Measurements from ENCODE around the gene SRF. TPM values are rescaled to one million over a fixed set of nuclear protein-coding genes. Genes with fewer than 3 reads are reported as not detected.

SRF gene
- total RNA-seq, 1 experiment from 2014 or later, result 31.3 TPM

DNA sequence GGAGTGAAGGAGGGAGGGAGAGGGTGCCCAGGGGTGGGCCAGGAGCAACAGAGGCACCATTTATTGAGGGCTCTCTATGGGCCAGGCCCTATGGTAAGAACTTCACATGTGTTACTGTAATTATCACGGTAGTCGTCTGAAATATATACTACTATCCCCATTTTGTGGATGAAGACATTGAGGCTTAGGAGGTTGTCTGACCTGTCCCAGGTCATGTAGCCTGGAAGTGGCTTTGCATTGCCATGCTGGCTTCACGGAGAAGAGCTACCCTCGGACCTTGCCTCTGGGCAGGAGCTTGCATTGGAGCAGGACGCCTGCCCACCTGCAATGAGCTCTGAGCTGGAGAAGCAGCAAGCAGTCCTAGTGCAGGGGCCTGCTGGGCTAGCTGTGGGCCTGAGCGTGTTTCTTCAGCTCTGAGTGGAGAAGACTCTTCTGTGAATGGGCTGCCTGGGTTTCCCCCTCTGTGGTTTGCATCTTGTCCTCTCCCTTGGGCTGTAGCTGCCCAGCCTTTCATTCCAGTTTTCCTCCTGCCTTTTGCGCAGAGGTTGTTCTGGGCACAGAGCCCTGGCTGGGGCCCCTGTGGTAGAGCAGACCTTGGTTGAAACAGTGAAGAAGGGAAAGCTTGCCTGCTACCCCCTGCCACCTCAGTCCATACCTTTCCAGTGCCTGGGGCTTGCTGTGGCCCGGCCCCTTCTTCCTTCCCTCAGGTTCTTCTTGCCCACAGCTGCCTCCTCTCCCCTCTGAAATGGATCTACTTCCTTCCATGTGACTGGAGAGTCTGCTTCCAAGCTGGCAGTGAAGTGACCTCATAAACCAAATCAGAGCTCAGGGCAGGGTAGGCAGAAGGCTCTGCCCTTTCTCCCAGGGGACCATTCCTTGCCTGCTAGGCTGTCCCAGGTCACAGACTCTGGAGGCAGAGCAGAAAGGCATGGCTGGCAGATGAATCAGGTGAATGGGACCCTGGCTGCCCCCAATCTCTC lies 24.1 kb upstream of the SRF start:
- TF ChIP-seq, protein P1, sequence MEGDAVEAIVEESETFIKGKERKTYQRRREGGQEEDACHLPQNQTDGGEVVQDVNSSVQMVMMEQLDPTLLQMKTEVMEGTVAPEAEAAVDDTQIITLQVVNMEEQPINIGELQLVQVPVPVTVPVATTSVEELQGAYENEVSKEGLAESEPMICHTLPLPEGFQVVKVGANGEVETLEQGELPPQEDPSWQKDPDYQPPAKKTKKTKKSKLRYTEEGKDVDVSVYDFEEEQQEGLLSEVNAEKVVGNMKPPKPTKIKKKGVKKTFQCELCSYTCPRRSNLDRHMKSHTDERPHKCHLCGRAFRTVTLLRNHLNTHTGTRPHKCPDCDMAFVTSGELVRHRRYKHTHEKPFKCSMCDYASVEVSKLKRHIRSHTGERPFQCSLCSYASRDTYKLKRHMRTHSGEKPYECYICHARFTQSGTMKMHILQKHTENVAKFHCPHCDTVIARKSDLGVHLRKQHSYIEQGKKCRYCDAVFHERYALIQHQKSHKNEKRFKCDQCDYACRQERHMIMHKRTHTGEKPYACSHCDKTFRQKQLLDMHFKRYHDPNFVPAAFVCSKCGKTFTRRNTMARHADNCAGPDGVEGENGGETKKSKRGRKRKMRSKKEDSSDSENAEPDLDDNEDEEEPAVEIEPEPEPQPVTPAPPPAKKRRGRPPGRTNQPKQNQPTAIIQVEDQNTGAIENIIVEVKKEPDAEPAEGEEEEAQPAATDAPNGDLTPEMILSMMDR (IDR thresholded peaks at IDR 0.05; ENCODE audit: insufficient read depth in 1 of 2, low read depth in 1 of 2, low read length in 1 of 2, severe bottlenecking in 1 of 2, unreplicated experiment in 1 of 2), result no peak
- no TSS peak for BruUV-seq (replicated peaks)
- Mint-ChIP-seq H3K4me1 (ENCODE audit: low read depth, unreplicated experiment) (no peaks in the 10 kb centered on the region), H3K27me3 (ENCODE audit: insufficient read depth, unreplicated experiment) (no peaks in the 10 kb centered on the region), H3K36me3 (ENCODE audit: insufficient read depth, unreplicated experiment) (peaks cover 49% of the 10 kb centered on the region), H3K4me3 (ENCODE audit: unreplicated experiment) (no peak overlapping the region), H3K9me3 (ENCODE audit: unreplicated experiment) (no peaks in the 10 kb centered on the region), H3K27ac (ENCODE audit: unreplicated experiment) (no peak overlapping the region)
- ChIA-PET CTCF (interaction anchor here (0.6 kb wide), 1 partner anchor 1272 kb away, joined by 3 read pairs; no protein-coding TSS in a partner anchor), POLR2A (interaction anchor here (0.6 kb wide), 1 partner anchor 118 kb away, joined by 3 read pairs; no protein-coding TSS in a partner anchor)
- Histone ChIP-seq H3K4me1 (no peaks in the 10 kb centered on the region; the same call in 1 of the 2 replicates), H3K9me3 (no peaks in the 10 kb centered on the region), H3K36me3 (ENCODE audit: control insufficient read depth, insufficient read depth, low read length) (peaks cover 4% of the 10 kb centered on the region), H3K27me3 (replicated peaks; ENCODE audit: control insufficient read depth, insufficient read depth, low read length) (no peaks in the 10 kb centered on the region), H3K4me3 (ENCODE audit: low read depth, low read length) (no peak overlapping the region)
- DNase-seq, result no peak
- intact Hi-C loops (cut with micrococcal nuclease; ENCODE audit: unreplicated experiment), result no loop called here

DNA sequence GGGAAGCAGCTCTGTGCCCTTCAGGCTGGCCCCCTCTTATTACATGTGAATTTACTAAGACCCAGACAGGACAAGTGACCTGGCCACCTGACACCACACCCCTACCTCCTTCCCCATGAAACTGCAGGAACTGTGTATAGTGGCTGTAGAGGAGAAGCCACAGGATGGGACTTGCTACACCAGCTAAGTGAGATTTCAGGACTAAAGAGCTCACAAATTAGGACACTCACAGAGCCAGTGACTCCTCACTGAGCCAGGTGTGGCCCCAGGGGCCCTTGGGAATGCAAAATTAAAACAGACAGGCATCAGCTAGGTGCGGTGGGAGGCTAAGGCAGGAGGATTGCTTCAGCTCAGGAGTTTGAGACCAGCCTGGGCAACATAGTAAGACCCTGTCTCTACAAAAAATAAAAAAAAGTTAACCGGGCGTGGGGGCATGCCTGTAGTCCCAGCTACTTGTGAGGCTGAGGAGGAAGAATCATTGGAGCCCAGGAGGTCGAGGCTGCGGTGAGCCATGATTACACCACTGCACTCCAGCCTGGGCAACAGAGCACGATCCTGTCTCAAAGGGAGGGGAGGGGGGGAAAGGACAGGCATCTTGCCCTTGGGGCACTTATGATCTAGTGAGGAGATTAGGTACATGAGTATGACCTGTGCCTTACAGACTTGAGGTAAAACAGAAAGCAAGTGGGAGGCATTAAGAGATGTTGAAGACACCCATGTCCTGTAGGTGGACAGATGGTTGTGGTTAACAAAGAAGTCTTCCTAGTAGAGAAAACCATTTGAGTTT lies 23.2 kb upstream of the SRF start:
- TF ChIP-seq, protein P1 (IDR thresholded peaks at IDR 0.05; ENCODE audit: insufficient read depth in 1 of 2, low read depth in 1 of 2, low read length in 1 of 2, severe bottlenecking in 1 of 2, unreplicated experiment in 1 of 2), result no peak
- no peaks in the 10 kb centered on the region for H3K27me3 ChIP-seq (replicated peaks; ENCODE audit: control insufficient read depth, insufficient read depth, low read length)
- no peak for DNase-seq
- CTCF ChIA-PET, result no interaction called here
- no peaks in the 10 kb centered on the region; the same call in 1 of the 2 replicates for H3K4me1 ChIP-seq
- H3K9me3 ChIP-seq, result no peaks in the 10 kb centered on the region
- BruUV-seq (replicated peaks), result no TSS peak
- Mint-ChIP-seq H3K27ac (ENCODE audit: unreplicated experiment) (no peak overlapping the region), H3K9me3 (ENCODE audit: unreplicated experiment) (no peaks in the 10 kb centered on the region), H3K4me1 (ENCODE audit: low read depth, unreplicated experiment) (no peaks in the 10 kb centered on the region), H3K4me3 (ENCODE audit: unreplicated experiment) (no peak overlapping the region), H3K36me3 (ENCODE audit: insufficient read depth, unreplicated experiment) (peaks cover 52% of the 10 kb centered on the region), H3K27me3 (ENCODE audit: insufficient read depth, unreplicated experiment) (no peaks in the 10 kb centered on the region)
- no peak overlapping the region for H3K4me3 ChIP-seq (ENCODE audit: low read depth, low read length)
- peaks cover 4% of the 10 kb centered on the region for H3K36me3 ChIP-seq (ENCODE audit: control insufficient read depth, insufficient read depth, low read length)
- intact Hi-C loops (cut with micrococcal nuclease; ENCODE audit: unreplicated experiment), result no loop called here
- POLR2A ChIA-PET, result interaction anchor here (0.6 kb wide), 1 partner anchor 119 kb away, joined by 3 read pairs; no protein-coding TSS in a partner anchor

- Histone ChIP-seq H3K4me3 (ENCODE audit: low read depth, low read length) (no peak overlapping the region), H3K9me3 (no peaks in the 10 kb centered on the region), H3K4me1 (no peaks in the 10 kb centered on the region), H3K27me3 (replicated peaks; ENCODE audit: control insufficient read depth, insufficient read depth, low read length) (no peaks in the 10 kb centered on the region), H3K36me3 (ENCODE audit: control insufficient read depth, insufficient read depth, low read length) (peaks cover 4% of the 10 kb centered on the region)
- BruUV-seq (replicated peaks), result no TSS peak
- Mint-ChIP-seq H3K4me3 (ENCODE audit: unreplicated experiment) (no peak overlapping the region), H3K9me3 (ENCODE audit: unreplicated experiment) (no peaks in the 10 kb centered on the region), H3K27ac (ENCODE audit: unreplicated experiment) (no peak overlapping the region), H3K4me1 (ENCODE audit: low read depth, unreplicated experiment) (no peaks in the 10 kb centered on the region), H3K36me3 (ENCODE audit: insufficient read depth, unreplicated experiment) (peaks cover 52% of the 10 kb centered on the region), H3K27me3 (ENCODE audit: insufficient read depth, unreplicated experiment) (no peaks in the 10 kb centered on the region)
- CTCF ChIA-PET, result no interaction called here
- no peak for DNase-seq
- intact Hi-C loops (cut with micrococcal nuclease; ENCODE audit: unreplicated experiment), result no loop called here
- TF ChIP-seq, protein P1 (IDR thresholded peaks at IDR 0.05; ENCODE audit: insufficient read depth in 1 of 2, low read depth in 1 of 2, low read length in 1 of 2, severe bottlenecking in 1 of 2, unreplicated experiment in 1 of 2), result no peak
- POLR2A ChIA-PET, result no interaction called here
Measured at GRCh38 chr6:43149265-43149664, 21.8 kb upstream of the SRF start.

Measured in Caco-2 (cell line).